Suprapubic skin (tissue), 4 donors: ENCODE results near the gene DNAJC10. TPM values are rescaled to one million over a fixed set of nuclear protein-coding genes. Genes with fewer than 3 reads are reported as not detected.
"Not testable (repeated sequence)": the region's sequence is repeated elsewhere in the genome, so short reads cannot be mapped to it uniquely, and the experiment has no call there.

Experiments
- DNase-seq, 2 donors: peaks; one replicate each; pipeline ENCODE4 v3.0.0-alpha.2; 2019; ENCODE audit warnings: low spot score in 2 of 2
- H3K27ac ChIP-seq: fragments of 200-600 bp; sonication (generic); one replicate; pipeline ENCODE4 v1.5.1; 2019
- H3K27me3 ChIP-seq: fragments of 200-600 bp; sonication (generic); one replicate; pipeline ENCODE4 v1.5.1; 2019
- H3K36me3 ChIP-seq: fragments of 200-600 bp; sonication (generic); one replicate; pipeline ENCODE4 v1.5.1; 2019
- H3K4me1 ChIP-seq: fragments of 200-600 bp; sonication (generic); one replicate; pipeline ENCODE4 v1.5.1; 2019
- H3K4me3 ChIP-seq: fragments of 200-600 bp; sonication (generic); one replicate; pipeline ENCODE4 v1.5.1; 2019; ENCODE audit warnings: mild to moderate bottlenecking
- H3K9me3 ChIP-seq: fragments of 200-600 bp; sonication (generic); one replicate; pipeline ENCODE4 v1.5.1; 2019
- EP300 ChIP-seq: sonication (generic); formaldehyde crosslinking; IDR thresholded peaks from one replicate; pipeline ENCODE4 v1.6.1; 2017; ENCODE audit warnings: antibody characterized with exemption
- POLR2A ChIP-seq, 2 donors: fragments of 450-650 bp; IDR thresholded peaks; one replicate each; pipeline ENCODE4 v1.6.1; 2017; ENCODE audit warnings: antibody characterized with exemption in 2 of 2, mild to moderate bottlenecking in 2 of 2, moderate library complexity in 2 of 2
- POLR2AphosphoS5 ChIP-seq, 3 donors: sonication (generic); formaldehyde crosslinking; IDR thresholded peaks; one replicate each; pipeline ENCODE4 v1.6.1; 2017; ENCODE audit warnings: antibody characterized with exemption in 3 of 3
- WGBS: methylation state at CpG from one replicate; pipeline ENCODE4 v1.1.5; 2018; 5-methylcytosine and 5-hydroxymethylcytosine counted together
- total RNA-seq, 4 donors: library from RNA; depleted of rRNA; stranded (reverse); fragments of >200 nt; gene quantifications; one replicate each; pipeline ENCODE4 v1.1.0, GENCODE V29; 2016
- TF ChIP-seq, protein P1 (sequence below), 2 donors: fragments of 200-600 bp in 1 of 2; fragments of 450-650 bp in 1 of 2; sonication (generic) in 1 of 2; IDR thresholded peaks; one replicate each; pipeline ENCODE4 v1.5.1; 2016 to 2019; ENCODE audit warnings: antibody characterized with exemption in 2 of 2, mild to moderate bottlenecking in 1 of 2, moderate library complexity in 1 of 2

The DNAJC10 gene
- total RNA-seq, 4 donors from 2014 or later: 25.5 to 33.4 (median 29.0) TPM

DNA sequence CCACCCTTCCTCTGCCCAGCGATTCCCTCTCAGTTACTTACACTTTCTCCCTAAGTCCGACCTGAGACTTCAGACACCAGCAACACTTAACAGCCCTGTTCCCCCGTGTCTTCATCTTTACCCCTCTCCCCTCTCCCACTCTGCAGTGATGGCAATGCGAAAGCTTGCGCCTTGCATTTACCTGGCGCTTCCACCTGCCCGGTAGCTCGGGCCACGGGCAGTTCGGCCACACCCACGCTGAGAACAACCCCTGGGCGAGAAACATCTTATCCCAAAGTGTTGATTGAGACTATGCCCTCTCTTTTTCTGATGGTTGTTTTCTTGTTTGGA is 558 bp downstream of the DNAJC10 start:
- H3K36me3 ChIP-seq: peaks cover 12% of the 10 kb centered on the region
- TF ChIP-seq EP300 (no peak), POLR2AphosphoS5 (IDR thresholded peaks at IDR 0.05) (no peak), POLR2A (IDR thresholded peaks at IDR 0.05) (no peak)
- TF ChIP-seq, protein P1, sequence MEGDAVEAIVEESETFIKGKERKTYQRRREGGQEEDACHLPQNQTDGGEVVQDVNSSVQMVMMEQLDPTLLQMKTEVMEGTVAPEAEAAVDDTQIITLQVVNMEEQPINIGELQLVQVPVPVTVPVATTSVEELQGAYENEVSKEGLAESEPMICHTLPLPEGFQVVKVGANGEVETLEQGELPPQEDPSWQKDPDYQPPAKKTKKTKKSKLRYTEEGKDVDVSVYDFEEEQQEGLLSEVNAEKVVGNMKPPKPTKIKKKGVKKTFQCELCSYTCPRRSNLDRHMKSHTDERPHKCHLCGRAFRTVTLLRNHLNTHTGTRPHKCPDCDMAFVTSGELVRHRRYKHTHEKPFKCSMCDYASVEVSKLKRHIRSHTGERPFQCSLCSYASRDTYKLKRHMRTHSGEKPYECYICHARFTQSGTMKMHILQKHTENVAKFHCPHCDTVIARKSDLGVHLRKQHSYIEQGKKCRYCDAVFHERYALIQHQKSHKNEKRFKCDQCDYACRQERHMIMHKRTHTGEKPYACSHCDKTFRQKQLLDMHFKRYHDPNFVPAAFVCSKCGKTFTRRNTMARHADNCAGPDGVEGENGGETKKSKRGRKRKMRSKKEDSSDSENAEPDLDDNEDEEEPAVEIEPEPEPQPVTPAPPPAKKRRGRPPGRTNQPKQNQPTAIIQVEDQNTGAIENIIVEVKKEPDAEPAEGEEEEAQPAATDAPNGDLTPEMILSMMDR (IDR thresholded peaks at IDR 0.05): no peak
- H3K9me3 ChIP-seq: no peaks in the 10 kb centered on the region
- peak overlapping the region; percentile 72 for H3K4me3 ChIP-seq
- no peak for DNase-seq
- H3K27me3 ChIP-seq: no peaks in the 10 kb centered on the region
- H3K27ac ChIP-seq: peak overlapping the region; percentile 76
- H3K4me1 ChIP-seq: peaks cover 26% of the 10 kb centered on the region
- WGBS: under 1% methylated on average over 12 of the region's 12 CpGs

DNA sequence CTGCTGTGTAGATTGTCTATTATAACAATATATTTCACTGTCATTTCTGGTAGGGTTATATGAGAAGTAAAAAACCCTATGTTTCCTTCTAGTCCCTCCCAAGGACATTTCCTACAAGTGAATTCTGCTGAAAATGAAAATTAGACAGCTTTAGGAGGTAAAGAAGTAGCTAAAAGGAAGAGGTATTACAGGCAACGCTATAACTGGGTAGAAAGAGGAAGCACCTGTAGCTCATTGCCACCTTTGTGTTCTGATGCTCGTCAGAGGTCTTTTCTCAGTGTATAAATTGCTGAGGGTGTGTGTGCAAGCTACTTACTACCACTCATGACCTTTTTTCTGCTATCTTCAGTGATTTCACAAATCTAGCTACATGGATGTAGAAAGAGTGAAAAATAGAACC is 1.4 kb downstream of the DNAJC10 start:
- 41% methylated on average over 2 of the region's 2 CpGs for WGBS
- TF ChIP-seq POLR2A (IDR thresholded peaks at IDR 0.05): no peak
- TF ChIP-seq, protein P1 (IDR thresholded peaks at IDR 0.05): no peak
- no peak for TF ChIP-seq EP300
- TF ChIP-seq POLR2AphosphoS5 (IDR thresholded peaks at IDR 0.05): no peak

DNA sequence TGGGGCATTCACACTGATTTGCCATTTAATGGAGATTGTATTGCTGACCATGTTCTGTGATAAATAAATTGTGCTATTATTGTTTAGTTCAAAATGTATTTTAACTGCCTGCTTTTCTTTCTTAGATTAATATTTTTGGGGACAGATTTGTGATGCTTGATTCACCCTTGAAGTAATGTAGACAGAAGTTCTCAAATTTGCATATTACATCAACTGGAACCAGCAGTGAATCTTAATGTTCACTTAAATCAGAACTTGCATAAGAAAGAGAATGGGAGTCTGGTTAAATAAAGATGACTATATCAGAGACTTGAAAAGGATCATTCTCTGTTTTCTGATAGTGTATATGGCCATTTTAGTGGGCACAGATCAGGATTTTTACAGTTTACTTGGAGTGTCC is 1.8 kb downstream of the DNAJC10 start:
- TF ChIP-seq POLR2AphosphoS5 (IDR thresholded peaks at IDR 0.05) (no peak), EP300 (no peak), POLR2A (IDR thresholded peaks at IDR 0.05) (no peak)
- TF ChIP-seq, protein P1 (IDR thresholded peaks at IDR 0.05): no peak
- Histone ChIP-seq H3K4me3 (no peak overlapping the region), H3K27ac (no peak overlapping the region), H3K36me3 (peaks cover 12% of the 10 kb centered on the region), H3K4me1 (peaks cover 26% of the 10 kb centered on the region), H3K27me3 (no peaks in the 10 kb centered on the region), H3K9me3 (no peaks in the 10 kb centered on the region)
- no peak for DNase-seq

More for the DNA sequence above, 1.4 kb downstream of the DNAJC10 start:
- H3K4me3 ChIP-seq: peak overlapping the region; percentile 72
- H3K27ac ChIP-seq: no peak overlapping the region
- peaks cover 12% of the 10 kb centered on the region for H3K36me3 ChIP-seq
- DNase-seq: no peak
- H3K9me3 ChIP-seq: no peaks in the 10 kb centered on the region
- no peaks in the 10 kb centered on the region for H3K27me3 ChIP-seq
- peaks cover 26% of the 10 kb centered on the region for H3K4me1 ChIP-seq

- H3K4me3 ChIP-seq: no peak overlapping the region
- H3K4me1 ChIP-seq: peaks cover 26% of the 10 kb centered on the region
- peaks cover 17% of the 10 kb centered on the region for H3K36me3 ChIP-seq
- no peaks in the 10 kb centered on the region for H3K27me3 ChIP-seq
- no peak for TF ChIP-seq EP300
- TF ChIP-seq, protein P1 (IDR thresholded peaks at IDR 0.05): no peak
- TF ChIP-seq POLR2AphosphoS5 (IDR thresholded peaks at IDR 0.05): no peak
- TF ChIP-seq POLR2A (IDR thresholded peaks at IDR 0.05): no peak
- DNase-seq: no peak
- no peak overlapping the region for H3K27ac ChIP-seq
- WGBS: 75% methylated on average over 4 of the region's 4 CpGs
- H3K9me3 ChIP-seq: no peaks in the 10 kb centered on the region
These were observed 2.4 kb downstream of the DNAJC10 start for GRCh38 chr2:182718459-182718858.

- WGBS: 89% methylated on average over 8 of the region's 8 CpGs
- not testable (repeated sequence) for DNase-seq, H3K9me3 ChIP-seq, H3K4me3 ChIP-seq, H3K27ac ChIP-seq, H3K27me3 ChIP-seq
- peaks cover 25% of the 10 kb centered on the region for H3K4me1 ChIP-seq
- peaks cover 22% of the 10 kb centered on the region for H3K36me3 ChIP-seq
These were observed 3.1 kb downstream of the DNAJC10 start for GRCh38 chr2:182719116-182719515.

GRCh38 chr2:182724656-182725055 is 8.6 kb downstream of the DNAJC10 start:
- H3K4me3 ChIP-seq: no peak overlapping the region
- H3K27ac ChIP-seq: no peak overlapping the region
- H3K27me3 ChIP-seq: no peaks in the 10 kb centered on the region
- peaks cover 42% of the 10 kb centered on the region for H3K36me3 ChIP-seq
- WGBS: 82% methylated on average over 3 of the region's 3 CpGs
- DNase-seq: no peak
- H3K9me3 ChIP-seq: no peaks in the 10 kb centered on the region
- no peak for TF ChIP-seq POLR2A (IDR thresholded peaks at IDR 0.05)
- TF ChIP-seq, protein P1 (IDR thresholded peaks at IDR 0.05): no peak
- no peak for TF ChIP-seq POLR2AphosphoS5 (IDR thresholded peaks at IDR 0.05)
- TF ChIP-seq EP300: no peak
- no peaks in the 10 kb centered on the region for H3K4me1 ChIP-seq
